HG03442 (cell line): ENCODE results near the gene LRP1.

ENCODE experiments used
- ATAC-seq: cut with Tn5 transposase; IDR thresholded peaks from one replicate; pipeline ENCODE4 v1.9.1; 2021; ENCODE audit warnings: mild to moderate bottlenecking, moderate library complexity; ENCODE audit not compliant: unreplicated experiment

LRP1 gene

GRCh38 chr12:57127726-57128518, at the start of gene LRP1:
Gene LRP1, plus strand, starts transcription at chr12:57128483. Its CDS starts 482 bp downstream, at chr12:57128965.
- peak; percentile 36 for ATAC-seq

GRCh38 chr12:57078519-57079404, 49.5 kb upstream of the LRP1 start, which contains the start of gene NEMP1:
Gene NEMP1, minus strand, starts transcription at chr12:57078791. Its CDS starts 46 bp downstream, at chr12:57078745.
- peak; percentile 95 for ATAC-seq

- ATAC-seq = no peak
Observed at GRCh38 chr12:57079821-57080220, 48.5 kb upstream of the LRP1 start.

GRCh38 chr12:57080855-57081254, 47.4 kb upstream of the LRP1 start:
- ATAC-seq = no peak

DNA sequence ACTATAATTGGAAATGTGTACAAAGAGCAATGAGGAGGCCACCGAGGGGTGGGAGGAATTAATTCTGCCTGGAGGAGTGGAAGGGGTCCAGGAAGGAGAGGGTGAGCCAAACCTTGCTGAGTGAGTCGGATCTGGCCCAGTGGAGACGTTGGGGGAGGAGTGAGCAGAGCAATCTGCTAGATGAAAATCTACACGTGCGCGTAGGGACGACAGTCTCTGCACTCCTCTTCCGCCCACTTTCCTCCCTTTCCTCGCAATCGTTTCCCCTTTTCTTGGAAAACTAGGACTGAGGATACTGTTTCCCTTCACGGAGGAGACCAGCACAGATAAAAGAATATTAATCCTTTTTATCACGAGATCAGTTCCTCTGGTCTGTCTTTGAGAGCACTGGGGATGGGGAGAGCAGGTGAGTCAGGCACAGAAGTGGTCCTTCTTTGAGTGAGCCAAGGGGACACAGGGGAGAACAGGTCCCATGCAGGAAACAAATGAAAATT, 42.2 kb upstream of the LRP1 start:
- ATAC-seq = no peak

DNA sequence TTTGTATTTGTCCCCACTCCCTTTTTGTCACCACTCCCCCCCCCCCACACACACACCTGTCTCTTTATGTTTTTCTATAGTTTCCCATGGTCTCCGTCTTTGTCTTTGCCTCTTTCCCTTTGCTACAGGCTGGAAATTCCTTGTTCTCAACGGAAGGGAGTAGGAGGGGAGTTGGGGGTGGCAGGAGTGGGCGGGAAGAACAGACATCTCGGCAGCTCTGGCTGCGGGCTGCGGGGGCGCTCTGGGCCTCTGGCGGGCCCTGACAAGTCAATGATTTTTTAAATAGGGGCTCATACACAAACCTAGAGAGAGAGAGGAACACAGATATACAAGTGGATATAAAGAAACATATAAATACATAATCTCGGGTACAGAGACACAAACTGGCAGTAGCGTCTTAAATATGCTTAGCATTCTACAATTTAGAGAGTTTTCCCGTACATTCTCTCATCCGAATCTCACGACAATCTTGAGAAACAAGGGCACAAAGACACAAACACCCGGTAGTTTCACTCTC, 41.7 kb upstream of the LRP1 start:
- ATAC-seq = no peak

- peak; percentile 36 for ATAC-seq
Observed at GRCh38 chr12:57087010-57087690, 41.1 kb upstream of the LRP1 start.

GRCh38 chr12:57087691-57088353, 40.5 kb upstream of the LRP1 start:
- peak; percentile 31 for ATAC-seq

GRCh38 chr12:57088354-57089270, 39.7 kb upstream of the LRP1 start, which contains the start of gene NAB2:
Gene NAB2, plus strand, starts transcription at chr12:57089114. Its CDS starts 158 bp downstream, at chr12:57089272.
- peak; percentile 40 for ATAC-seq

DNA sequence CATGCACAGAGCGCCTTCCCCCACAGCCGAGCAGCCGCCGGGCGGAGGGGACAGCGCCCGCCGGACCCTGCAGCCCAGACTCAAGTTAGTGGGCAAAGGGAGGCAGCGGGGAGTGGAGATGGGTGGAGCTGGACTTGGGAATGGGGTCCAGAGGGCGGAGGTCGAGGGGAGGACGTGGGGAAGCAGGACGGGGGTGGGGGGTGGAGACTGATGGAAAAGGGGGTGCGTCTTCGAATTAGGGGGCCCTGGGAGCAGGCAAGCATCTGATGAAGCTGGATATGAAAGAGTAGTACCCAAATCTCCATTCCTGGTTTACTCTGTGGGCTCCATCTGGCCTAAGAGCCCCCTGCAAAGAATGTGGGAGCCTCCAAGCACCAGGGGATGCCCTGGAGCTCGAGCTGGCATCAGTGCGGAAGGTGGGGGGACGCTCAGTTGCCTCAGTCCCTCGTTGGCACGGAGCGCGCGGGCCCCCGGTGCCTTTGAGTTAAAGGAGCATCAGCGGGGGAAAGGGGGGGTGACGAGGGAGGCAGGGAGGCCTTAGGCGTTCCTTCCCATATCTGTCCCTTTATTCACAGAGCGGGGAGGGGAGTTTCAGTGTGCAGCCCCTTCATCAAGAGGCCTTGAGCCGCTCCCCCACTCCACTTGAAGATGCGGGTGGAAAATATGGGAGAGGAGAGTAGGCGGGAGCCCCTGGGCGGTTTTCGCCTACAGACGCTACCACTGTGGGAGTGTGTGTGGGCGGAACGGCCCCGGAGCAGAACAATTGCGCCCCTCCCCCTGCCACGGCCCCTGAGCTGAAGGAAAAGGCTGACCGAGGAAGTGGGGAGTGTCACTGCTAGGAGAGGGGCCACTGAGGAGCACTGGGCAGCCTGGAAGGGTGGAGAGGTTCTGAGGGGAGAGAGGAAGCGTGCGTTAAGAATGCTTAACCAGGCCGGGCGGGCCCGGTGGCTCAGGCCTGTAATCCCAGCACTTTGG, 38.7 kb upstream of the LRP1 start:
- ATAC-seq = no peak

DNA sequence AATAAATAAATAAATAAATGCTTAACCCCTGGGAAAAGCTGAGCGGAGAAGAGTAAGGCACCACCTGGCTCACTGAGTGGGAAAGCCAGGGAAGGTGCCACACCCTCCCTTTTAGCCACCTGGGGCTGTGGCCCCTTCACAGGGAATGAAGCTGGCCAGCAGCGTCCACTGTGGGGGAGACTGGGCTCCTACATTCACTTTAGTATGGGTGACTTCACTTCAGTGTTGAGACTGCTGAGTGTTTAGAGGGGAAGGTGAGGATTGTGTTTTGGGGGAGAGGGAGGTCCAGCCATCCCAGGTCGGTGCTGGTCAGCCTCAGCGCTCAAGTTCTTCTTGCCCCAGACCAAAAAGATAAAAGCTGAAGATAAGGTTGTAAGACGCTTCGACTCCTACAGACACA, 37.8 kb upstream of the LRP1 start:
- no peak for ATAC-seq

DNA sequence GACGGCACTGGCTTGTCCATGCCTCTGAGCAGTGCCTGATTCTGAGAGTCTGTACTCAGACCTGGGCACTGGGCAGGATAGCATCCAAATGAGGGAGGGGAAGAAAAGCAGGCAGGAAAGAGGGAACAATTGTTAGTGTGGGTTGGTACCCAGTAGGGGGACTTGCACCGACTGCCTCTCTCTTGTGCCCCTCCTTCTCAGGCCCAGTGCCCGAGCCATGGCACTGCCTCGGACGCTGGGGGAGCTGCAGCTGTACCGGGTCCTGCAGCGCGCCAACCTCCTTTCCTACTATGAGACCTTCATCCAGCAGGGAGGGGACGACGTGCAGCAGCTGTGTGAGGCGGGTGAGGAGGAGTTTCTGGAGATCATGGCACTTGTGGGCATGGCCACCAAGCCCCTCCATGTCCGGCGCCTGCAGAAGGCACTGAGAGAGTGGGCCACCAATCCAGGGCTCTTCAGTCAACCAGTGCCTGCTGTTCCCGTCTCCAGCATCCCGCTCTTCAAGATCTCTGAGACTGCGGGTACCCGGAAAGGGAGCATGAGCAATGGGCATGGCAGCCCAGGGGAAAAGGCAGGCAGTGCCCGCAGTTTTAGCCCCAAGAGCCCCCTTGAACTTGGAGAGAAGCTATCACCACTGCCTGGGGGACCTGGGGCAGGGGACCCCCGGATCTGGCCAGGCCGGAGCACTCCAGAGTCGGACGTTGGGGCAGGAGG, 37.2 kb upstream of the LRP1 start:
- no peak for ATAC-seq

DNA sequence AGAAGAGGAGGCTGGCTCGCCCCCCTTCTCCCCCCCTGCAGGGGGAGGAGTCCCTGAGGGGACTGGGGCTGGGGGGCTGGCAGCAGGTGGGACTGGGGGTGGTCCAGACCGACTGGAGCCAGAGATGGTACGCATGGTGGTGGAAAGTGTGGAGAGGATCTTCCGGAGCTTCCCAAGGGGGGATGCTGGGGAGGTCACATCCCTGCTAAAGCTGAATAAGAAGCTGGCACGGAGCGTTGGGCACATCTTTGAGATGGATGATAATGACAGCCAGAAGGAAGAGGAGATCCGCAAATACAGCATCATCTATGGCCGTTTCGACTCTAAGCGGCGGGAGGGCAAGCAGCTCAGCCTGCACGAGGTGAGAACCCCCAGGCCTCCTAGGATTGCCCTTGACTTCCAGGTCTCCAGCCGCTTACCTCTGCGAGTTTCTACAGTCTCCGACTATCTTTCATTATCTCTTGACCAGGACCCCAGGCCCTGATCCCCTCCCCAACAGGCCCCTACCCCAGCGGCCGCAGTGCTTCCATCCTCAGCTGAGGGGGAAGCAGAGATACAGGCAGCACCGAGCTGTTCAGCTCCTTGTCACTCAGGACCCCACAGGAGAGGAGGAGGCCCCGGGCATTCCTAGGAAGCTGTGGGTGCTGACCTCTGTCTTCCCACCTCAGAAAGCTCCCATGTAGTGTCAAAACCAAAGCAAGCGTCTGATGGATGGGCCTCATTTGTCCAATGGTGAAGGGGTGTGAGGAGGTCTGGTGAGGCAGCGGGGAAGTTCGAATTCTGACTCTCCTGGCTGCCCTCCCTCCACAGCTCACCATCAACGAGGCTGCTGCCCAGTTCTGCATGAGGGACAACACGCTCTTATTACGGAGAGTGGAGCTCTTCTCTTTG, 36.4 kb upstream of the LRP1 start:
- ATAC-seq = no peak

DNA sequence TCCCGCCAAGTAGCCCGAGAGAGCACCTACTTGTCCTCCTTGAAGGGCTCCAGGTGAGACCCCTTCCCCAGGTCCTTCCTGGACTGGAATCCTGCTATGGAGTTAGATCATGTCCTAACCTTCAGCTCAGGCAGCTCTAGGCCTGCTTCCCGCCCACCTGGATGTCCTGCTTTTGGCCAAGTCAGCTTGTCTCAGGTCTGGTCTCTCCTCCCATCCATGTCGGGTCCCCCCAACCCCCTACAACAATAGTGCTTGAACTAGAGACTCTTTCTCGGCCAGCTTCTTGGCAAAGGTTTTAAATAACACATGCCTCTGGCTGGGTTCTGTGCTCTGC, 35.8 kb upstream of the LRP1 start:
- no peak for ATAC-seq

GRCh38 chr12:57092876-57093414, 35.3 kb upstream of the LRP1 start:
- ATAC-seq = no peak
